SK-N-SH treated with all-trans-retinoic acid at 6 μM for 48 hours (cell line): ENCODE results near the gene CIPC.

Experiments
- ATAC-seq: fragments of 200-7000 bp; cut with Tn5 transposase; 3 replicates; pipeline ENCODE4 v1.9.1; 2020; ENCODE audit warnings: mild to moderate bottlenecking, moderate library complexity
- ARNTL ChIP-seq: fragments of 450-650 bp; formaldehyde crosslinking; IDR thresholded peaks from 2 replicates; pipeline ENCODE4 v1.5.0; 2020; ENCODE audit warnings: low read depth, mild to moderate bottlenecking, moderate library complexity, borderline replicate concordance
- BACH2 ChIP-seq: fragments of 250-450 bp; sonication (Bioruptor Pico); IDR thresholded peaks from 2 replicates; pipeline ENCODE4 v1.9.0; 2021; ENCODE audit warnings: mild to moderate bottlenecking, borderline replicate concordance
- CREB5 ChIP-seq: fragments of 250-450 bp; sonication (Bioruptor Pico); IDR thresholded peaks from 2 replicates; pipeline ENCODE4 v1.5.1; 2020; ENCODE audit warnings: low read depth, mild to moderate bottlenecking, moderate library complexity
- CSDC2 ChIP-seq: fragments of 250-450 bp; sonication (Bioruptor Pico); IDR thresholded peaks from 2 replicates; pipeline ENCODE4 v1.5.0; 2020; ENCODE audit warnings: mild to moderate bottlenecking, moderate library complexity
- GLIS3 ChIP-seq: fragments of 250-450 bp; sonication (Bioruptor Pico); IDR thresholded peaks from 2 replicates; pipeline ENCODE4 v1.5.0; 2020; ENCODE audit warnings: mild to moderate bottlenecking, moderate library complexity
- ISL1 ChIP-seq: fragments of 250-450 bp; sonication (Bioruptor Pico); IDR thresholded peaks from 2 replicates; pipeline ENCODE4 v2.1.2; 2022; ENCODE audit warnings: mild to moderate bottlenecking, moderate library complexity
- OSR1 ChIP-seq: fragments of 250-450 bp; sonication (Bioruptor Pico); IDR thresholded peaks from 2 replicates; pipeline ENCODE4 v1.8.0; 2022; ENCODE audit warnings: moderate library complexity, mild to moderate bottlenecking, inconsistent platforms
- PATZ1 ChIP-seq: fragments of 250-450 bp; sonication (Bioruptor Pico); IDR thresholded peaks from 2 replicates; pipeline ENCODE4 v1.8.0; 2020; ENCODE audit warnings: mild to moderate bottlenecking, moderate library complexity, borderline replicate concordance
- POU6F1 ChIP-seq: fragments of 250-450 bp; sonication (Bioruptor Pico); IDR thresholded peaks from 2 replicates; pipeline ENCODE4 v1.8.0; 2021; ENCODE audit warnings: low read depth, mild to moderate bottlenecking, moderate library complexity, borderline replicate concordance
- PPARA ChIP-seq: fragments of 250-450 bp; sonication (Bioruptor Pico); IDR thresholded peaks from 2 replicates; pipeline ENCODE4 v1.5.0; 2020; ENCODE audit warnings: mild to moderate bottlenecking, borderline replicate concordance
- RARB ChIP-seq: fragments of 250-450 bp; sonication (Bioruptor Pico); IDR thresholded peaks from 2 replicates; pipeline ENCODE4 v1.8.0; 2021; ENCODE audit warnings: mild to moderate bottlenecking, moderate library complexity
- SNAI2 ChIP-seq: fragments of 250-450 bp; sonication (Bioruptor Pico); IDR thresholded peaks from 2 replicates; pipeline ENCODE4 v1.5.0; 2020; ENCODE audit warnings: mild to moderate bottlenecking, moderate library complexity
- TCF4 ChIP-seq: fragments of 250-450 bp; sonication (Bioruptor Pico); IDR thresholded peaks from 2 replicates; pipeline ENCODE4 v1.8.0; 2021; ENCODE audit warnings: mild to moderate bottlenecking, moderate library complexity, borderline replicate concordance
- ZC3H10 ChIP-seq: fragments of 250-450 bp; sonication (Bioruptor Pico); IDR thresholded peaks from 2 replicates; pipeline ENCODE4 v1.5.1; 2021; ENCODE audit warnings: mild to moderate bottlenecking, moderate library complexity
- ZFP3 ChIP-seq: fragments of 250-450 bp; sonication (Bioruptor Pico); IDR thresholded peaks from 2 replicates; pipeline ENCODE4 v1.5.0; 2020; ENCODE audit warnings: mild to moderate bottlenecking, moderate library complexity
- ZFP30 ChIP-seq: fragments of 450-650 bp; formaldehyde crosslinking; IDR thresholded peaks from 2 replicates; pipeline ENCODE4 v1.5.0; 2022; ENCODE audit warnings: mild to moderate bottlenecking, moderate library complexity
- ZNF565 ChIP-seq: fragments of 450-650 bp; formaldehyde crosslinking; conservative IDR thresholded peaks from 2 replicates; pipeline ENCODE4 v1.5.0; 2020; ENCODE audit warnings: low read depth, mild to moderate bottlenecking, moderate library complexity
- ZNF70 ChIP-seq: fragments of 450-650 bp; formaldehyde crosslinking; IDR thresholded peaks from 2 replicates; pipeline ENCODE4 v1.5.0; 2020; ENCODE audit warnings: mild to moderate bottlenecking, moderate library complexity
- ZNF8 ChIP-seq: fragments of 450-650 bp; formaldehyde crosslinking; IDR thresholded peaks from 2 replicates; pipeline ENCODE4 v1.5.0; 2020; ENCODE audit warnings: mild to moderate bottlenecking, moderate library complexity
- TF ChIP-seq, protein P1 (sequence below): fragments of 250-450 bp; sonication (Bioruptor Pico); IDR thresholded peaks from 2 replicates; pipeline ENCODE4 v1.5.1; 2021; ENCODE audit warnings: mild to moderate bottlenecking, moderate library complexity

Gene CIPC

DNA sequence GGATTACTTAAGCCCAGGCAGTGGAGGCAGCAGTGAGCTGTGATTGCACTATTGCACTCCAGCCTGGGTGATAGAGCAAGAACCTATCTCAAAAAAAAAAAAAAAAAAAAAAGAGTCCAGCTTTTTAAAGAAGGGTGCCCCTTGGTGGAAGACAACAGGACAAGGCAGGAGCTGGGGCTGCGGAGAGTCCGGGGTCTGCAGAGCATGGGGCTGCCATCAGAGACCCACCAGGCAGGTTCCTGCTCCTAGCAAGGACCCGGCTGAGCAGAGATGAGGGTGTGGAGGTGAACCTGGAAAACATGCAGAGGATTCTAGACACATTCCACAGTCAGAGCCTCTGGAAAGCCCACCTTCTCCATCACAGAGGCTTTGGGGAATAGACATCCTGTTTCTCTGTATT is 21.0 kb upstream of the CIPC start (continued):
- no peak for TF ChIP-seq POU6F1 (CRISPR knock-in tag)
- no peak for TF ChIP-seq ZNF565
- no peak for TF ChIP-seq TCF4 (CRISPR knock-in tag)
- no peak for TF ChIP-seq ZFP30 (CRISPR knock-in tag)
- TF ChIP-seq OSR1, result no peak
- no peak for TF ChIP-seq ZC3H10
- TF ChIP-seq ZNF70 (CRISPR knock-in tag), result no peak
- TF ChIP-seq PATZ1, result no peak

GRCh38 chr14:77082356-77082755 is 15.7 kb upstream of the CIPC start:
- TF ChIP-seq ARNTL (no peak), TCF4 (CRISPR knock-in tag) (no peak), CREB5 (no peak), RARB (CRISPR knock-in tag) (no peak), POU6F1 (CRISPR knock-in tag) (no peak), ZFP3 (CRISPR knock-in tag) (no peak), BACH2 (CRISPR knock-in tag) (no peak), GLIS3 (CRISPR knock-in tag) (no peak), ZC3H10 (no peak), PPARA (CRISPR knock-in tag) (no peak), CSDC2 (CRISPR knock-in tag) (no peak), ISL1 (CRISPR knock-in tag) (no peak), ZFP30 (CRISPR knock-in tag) (no peak), SNAI2 (CRISPR knock-in tag) (no peak), OSR1 (no peak), ZNF70 (CRISPR knock-in tag) (no peak)
- TF ChIP-seq, protein P1, sequence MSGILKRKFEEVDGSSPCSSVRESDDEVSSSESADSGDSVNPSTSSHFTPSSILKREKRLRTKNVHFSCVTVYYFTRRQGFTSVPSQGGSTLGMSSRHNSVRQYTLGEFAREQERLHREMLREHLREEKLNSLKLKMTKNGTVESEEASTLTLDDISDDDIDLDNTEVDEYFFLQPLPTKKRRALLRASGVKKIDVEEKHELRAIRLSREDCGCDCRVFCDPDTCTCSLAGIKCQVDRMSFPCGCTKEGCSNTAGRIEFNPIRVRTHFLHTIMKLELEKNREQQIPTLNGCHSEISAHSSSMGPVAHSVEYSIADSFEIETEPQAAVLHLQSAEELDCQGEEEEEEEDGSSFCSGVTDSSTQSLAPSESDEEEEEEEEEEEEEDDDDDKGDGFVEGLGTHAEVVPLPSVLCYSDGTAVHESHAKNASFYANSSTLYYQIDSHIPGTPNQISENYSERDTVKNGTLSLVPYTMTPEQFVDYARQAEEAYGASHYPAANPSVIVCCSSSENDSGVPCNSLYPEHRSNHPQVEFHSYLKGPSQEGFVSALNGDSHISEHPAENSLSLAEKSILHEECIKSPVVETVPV, result no peak
- ATAC-seq, result no peak

GRCh38 chr14:77083082-77083481 is 15.0 kb upstream of the CIPC start:
- no peak for ATAC-seq
- TF ChIP-seq TCF4 (CRISPR knock-in tag) (no peak), ZNF8 (no peak), CSDC2 (CRISPR knock-in tag) (no peak), RARB (CRISPR knock-in tag) (no peak), POU6F1 (CRISPR knock-in tag) (no peak), BACH2 (CRISPR knock-in tag) (no peak), ISL1 (CRISPR knock-in tag) (no peak), ZC3H10 (no peak), ZNF70 (CRISPR knock-in tag) (no peak), ZFP30 (CRISPR knock-in tag) (no peak), ZFP3 (CRISPR knock-in tag) (no peak), ARNTL (no peak), PPARA (CRISPR knock-in tag) (no peak), OSR1 (no peak)
- TF ChIP-seq, protein P1, result no peak
- TF ChIP-seq, all 23 proteins: peak for 0
